DND-41 (cell line): ENCODE measurements around the gene NXPH1.

Experiments used
- CTCF ChIP-seq: IDR thresholded peaks from 2 replicates; pipeline ENCODE4 v1.5.1; 2012; ENCODE audit warnings: borderline replicate concordance, low read length, moderate library complexity, mild to moderate bottlenecking; ENCODE audit not compliant: poor library complexity, severe bottlenecking; ENCODE audit errors: extremely low read depth
- EZH2 ChIP-seq: IDR thresholded peaks from 3 replicates; pipeline ENCODE4 v1.6.1; 2012; ENCODE audit warnings: borderline replicate concordance, low read depth, mild to moderate bottlenecking, moderate library complexity, low read length, inconsistent platforms; ENCODE audit not compliant: severe bottlenecking

DNA sequence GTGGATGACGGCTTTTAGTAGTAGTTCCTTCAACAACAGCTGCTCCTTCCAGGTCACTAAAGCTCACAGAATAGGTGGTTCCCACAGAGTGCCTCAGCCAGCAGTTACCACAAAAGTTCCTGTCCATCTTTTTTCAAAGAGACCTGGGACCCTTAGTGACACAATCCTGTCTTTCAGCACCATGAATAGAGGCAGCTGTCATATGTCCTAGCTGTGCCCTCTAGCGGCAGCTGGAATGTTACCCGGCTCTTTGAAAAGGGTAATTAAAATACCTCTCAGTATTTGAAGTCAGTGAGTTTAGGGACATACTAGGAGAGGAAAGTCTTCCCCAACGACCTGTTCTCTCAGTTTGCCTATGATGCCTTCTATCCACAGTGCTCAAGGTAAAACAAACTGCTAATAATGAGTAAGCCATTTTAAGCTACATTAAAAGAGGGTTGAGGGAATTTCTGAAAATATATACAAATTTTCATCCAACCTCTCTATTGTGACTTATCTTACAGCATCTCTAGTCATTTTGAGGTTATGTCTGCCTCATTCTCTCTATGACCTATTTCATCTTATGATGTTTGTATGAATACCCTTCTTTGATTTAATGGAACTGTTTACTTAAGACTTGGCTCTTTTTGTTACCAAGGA is 290.8 kb downstream of the NXPH1 start:
- TF ChIP-seq CTCF (peak; percentile 86), EZH2 (no peak)
